ENCODE measurements around the gene PRKCA.

Gene PRKCA

GRCh38 chr17:66814026-66814425 is 511.6 kb downstream of the PRKCA start:
- in situ Hi-C loops (cut with MboI; ENCODE audit: low sequenced_read_pairs): no loop called here

DNA sequence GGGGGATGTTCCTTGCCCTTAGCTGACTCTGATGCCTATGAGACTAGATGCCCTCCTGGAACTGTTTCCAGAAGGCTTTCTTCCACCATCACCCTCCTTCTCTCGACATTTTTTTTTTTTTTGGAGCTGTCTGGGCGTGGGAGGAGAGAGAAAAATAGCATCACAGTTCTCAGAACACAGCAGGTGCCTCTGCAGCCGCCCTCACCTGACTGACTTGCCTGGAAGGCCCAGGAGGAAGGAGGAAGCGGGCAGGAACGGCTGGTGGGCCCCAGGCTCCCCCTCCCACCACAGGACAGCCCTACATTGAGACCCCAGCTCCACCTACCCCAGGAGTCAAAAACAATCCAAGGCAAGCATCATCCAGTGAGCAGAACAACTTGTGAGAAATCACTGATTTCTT is 512.2 kb downstream of the PRKCA start:
- in situ Hi-C loops (cut with MboI; ENCODE audit: low sequenced_read_pairs): no loop called here

- in situ Hi-C loops (cut with MboI; ENCODE audit: low sequenced_read_pairs): no loop called here
Observed at GRCh38 chr17:66817750-66818149, 515.3 kb downstream of the PRKCA start.

DNA sequence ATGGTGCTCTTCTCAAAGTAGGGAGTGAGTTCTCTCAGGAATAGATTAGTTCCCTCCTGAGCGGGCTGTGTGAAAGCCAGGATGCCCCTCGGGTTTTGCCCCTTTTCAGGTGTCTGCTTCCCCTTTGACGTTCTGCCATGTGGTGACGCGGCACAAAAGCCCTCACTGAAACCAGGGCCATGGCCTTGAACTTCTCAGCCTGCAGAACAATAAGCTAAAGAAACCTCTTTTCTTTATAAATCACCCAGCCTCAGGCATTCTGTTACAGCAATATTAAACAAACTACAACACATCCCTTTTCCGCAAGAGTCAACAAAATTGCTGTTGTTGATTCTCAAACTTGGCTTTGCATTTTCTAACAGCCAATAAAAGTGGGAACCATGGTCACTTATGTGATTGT is 517.1 kb downstream of the PRKCA start:
- in situ Hi-C loops (cut with MboI; ENCODE audit: low sequenced_read_pairs): no loop called here

GRCh38 chr17:66822009-66822408 is 519.6 kb downstream of the PRKCA start:
- in situ Hi-C loops (cut with MboI; ENCODE audit: low sequenced_read_pairs): no loop called here

- in situ Hi-C loops (cut with MboI; ENCODE audit: low sequenced_read_pairs): no loop called here
Observed at GRCh38 chr17:66826856-66827255, 524.4 kb downstream of the PRKCA start.

GRCh38 chr17:66829386-66829864 is 527.0 kb downstream of the PRKCA start:
- in situ Hi-C loops (cut with MboI; ENCODE audit: low sequenced_read_pairs): no loop called here

- in situ Hi-C loops (cut with MboI; ENCODE audit: low sequenced_read_pairs): no loop called here
Observed at GRCh38 chr17:66829883-66830282, 527.5 kb downstream of the PRKCA start.

GRCh38 chr17:66830451-66830850 is 528.0 kb downstream of the PRKCA start:
- in situ Hi-C loops (cut with MboI; ENCODE audit: low sequenced_read_pairs): no loop called here

GRCh38 chr17:66831383-66832210 is 529.2 kb downstream of the PRKCA start:
- in situ Hi-C loops (cut with MboI; ENCODE audit: low sequenced_read_pairs): no loop called here

GRCh38 chr17:66833201-66833600 is 530.8 kb downstream of the PRKCA start:
- in situ Hi-C loops (cut with MboI; ENCODE audit: low sequenced_read_pairs): no loop called here

GRCh38 chr17:66834426-66834918 is 532.1 kb downstream of the PRKCA start:
- in situ Hi-C loops (cut with MboI; ENCODE audit: low sequenced_read_pairs): no loop called here

DNA sequence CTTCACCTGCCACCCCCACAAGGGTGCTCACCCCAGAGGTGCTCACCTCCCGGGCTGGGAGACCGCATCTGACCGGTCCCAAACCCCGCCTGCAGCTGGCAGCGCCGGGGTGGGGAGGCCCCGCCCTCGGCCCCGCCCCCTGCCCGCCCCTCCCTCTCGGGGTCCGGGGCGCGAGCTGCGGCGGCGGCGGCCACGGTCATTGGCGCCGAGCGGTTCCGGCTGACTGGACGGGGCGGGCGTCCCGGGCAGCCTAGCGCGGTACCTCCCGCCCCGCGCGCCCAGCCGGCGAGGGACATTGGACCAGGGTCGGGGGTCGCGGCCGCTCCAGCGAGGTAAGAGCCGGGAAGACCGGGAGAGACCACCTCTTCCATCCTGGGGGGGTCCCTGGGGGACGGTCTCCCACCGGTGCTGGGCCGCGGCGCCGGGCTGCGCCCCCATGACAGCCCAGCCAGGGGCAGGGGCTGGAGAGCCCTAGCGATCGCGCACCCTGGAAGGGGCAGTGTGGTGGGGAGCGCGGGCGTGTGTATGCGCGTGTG is 532.6 kb downstream of the PRKCA start, which contains the start of gene CACNG5:
Gene CACNG5 (plus strand): TSS at position 199 of the 536 bp plus-strand sequence. CDS start 42,216 bp downstream, outside the sequence.
- in situ Hi-C loops (cut with MboI; ENCODE audit: low sequenced_read_pairs): no loop called here

DNA sequence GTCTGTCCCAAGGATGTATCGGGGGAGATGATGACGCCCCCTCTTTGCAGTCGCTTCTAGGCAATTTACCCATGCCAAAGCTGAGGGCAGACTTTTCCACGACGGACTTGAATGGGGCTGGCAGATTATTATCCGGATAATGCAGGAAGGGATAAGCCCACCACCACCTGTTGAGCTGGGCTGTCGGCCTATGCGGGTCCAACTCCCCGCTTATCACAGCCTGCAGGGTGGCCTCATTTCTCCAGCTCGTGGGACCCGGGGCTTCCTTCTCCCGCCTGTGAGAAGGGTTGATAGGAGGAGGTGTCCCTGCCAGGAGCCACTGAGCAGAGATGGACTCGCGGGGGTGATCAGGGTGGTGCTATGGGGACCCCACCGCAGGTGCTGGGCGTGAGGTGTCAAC is 533.1 kb downstream of the PRKCA start:
- in situ Hi-C loops (cut with MboI; ENCODE audit: low sequenced_read_pairs): no loop called here

DNA sequence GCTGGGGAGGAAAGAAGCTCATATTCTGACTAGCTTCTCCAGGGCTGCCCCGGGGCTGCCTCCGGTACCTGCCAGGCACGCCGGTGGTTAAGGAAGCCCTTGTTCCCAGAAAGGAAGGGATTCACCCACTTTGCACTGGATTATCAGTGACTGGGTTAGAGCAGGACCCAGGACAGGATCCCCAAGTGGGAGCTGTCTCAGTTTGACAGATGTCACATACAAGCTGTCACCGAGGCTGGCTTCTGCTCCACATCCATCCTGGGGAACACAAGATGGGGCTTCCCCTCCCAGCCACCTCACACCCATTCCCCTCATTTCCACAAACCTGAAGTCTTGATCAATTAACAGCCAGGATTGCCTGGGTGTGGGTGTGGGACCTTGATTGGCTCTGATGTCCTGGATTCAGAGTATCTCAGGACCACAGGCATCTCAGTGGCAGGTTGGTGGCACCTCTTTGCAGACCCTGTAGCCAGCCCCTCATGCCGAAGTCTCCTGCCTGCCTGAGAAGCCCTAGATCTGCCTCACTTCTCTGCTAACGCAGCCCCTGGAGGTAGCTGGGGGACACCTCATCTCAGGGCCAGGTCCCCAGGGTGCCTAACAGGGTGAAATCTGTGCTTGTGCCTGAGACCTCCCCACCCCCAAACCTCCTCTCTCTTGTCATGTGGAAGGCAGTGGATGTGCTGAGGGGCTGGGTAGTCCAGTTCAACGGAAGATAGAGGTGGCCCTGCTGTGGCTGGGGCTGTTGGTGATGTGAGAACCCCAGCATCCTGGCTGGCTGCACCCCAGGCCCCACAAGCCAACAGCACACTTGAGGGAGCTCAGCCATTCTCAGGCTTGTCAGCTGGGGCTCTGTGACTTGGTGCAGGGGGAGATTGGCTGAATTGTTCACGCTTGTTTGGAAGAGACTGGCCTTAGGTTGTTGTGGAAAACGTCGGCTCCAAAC is 533.9 kb downstream of the PRKCA start:
- in situ Hi-C loops (cut with MboI; ENCODE audit: low sequenced_read_pairs): no loop called here

GRCh38 chr17:66837226-66837625 is 534.8 kb downstream of the PRKCA start:
- in situ Hi-C loops (cut with MboI; ENCODE audit: low sequenced_read_pairs): no loop called here

DNA sequence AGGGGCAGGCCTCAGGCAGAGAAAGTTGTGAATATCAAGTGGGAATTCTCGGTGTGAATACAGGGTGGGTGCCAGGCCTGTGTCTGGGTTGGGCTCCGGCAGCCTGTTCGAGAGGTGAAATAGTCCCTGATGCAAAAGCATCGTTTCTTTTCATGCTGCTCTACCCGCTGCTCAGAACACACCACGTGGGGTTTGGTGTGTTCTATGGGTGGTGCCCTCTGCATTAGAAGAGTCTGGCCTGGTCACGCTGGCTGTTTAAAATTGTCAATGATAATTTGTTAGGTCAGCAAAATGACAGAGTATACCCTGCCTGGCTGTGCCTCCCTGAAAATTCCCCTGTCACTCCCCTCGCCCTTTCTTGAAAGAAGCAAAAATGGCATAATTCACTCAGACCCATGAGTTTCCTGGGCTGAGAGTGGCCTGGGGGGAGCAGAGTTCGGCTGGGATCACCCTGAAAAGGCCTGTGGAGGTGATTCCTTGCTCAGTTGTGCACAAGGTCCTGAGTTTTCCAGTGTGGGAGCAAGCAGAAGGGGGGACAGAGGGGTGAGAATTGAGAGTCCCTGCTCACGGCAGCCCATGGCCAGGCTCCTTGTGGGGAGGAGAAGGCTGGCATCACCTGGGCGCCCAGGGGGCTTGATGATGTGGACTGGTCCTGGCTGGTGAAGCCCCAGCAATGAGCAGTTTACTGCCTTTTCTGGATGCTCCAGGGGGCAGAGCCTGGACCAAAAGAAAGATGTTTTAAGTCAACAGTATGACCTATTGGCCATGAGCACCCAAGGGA is 535.7 kb downstream of the PRKCA start:
- in situ Hi-C loops (cut with MboI; ENCODE audit: low sequenced_read_pairs): no loop called here

DNA sequence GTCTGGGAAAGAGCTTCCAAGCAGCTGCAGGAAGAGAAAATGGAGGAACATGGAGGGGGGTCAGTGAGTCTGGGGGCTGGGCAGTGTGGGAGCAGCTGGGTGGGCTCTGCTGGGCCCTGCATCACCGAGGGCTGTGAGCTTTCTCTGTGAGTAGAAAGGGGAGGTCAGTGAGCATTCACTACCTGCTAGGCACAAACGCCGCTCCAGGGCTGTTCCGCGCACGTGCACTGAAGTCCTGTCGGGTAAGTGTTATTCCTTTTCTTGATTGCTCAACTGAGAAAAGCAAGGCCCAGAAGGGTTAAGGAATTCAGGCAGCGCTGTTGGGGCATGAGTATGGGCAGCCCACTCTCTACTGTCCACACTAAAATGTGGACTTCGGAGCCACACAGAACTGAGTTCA is 537.2 kb downstream of the PRKCA start:
- in situ Hi-C loops (cut with MboI; ENCODE audit: low sequenced_read_pairs): no loop called here

DNA sequence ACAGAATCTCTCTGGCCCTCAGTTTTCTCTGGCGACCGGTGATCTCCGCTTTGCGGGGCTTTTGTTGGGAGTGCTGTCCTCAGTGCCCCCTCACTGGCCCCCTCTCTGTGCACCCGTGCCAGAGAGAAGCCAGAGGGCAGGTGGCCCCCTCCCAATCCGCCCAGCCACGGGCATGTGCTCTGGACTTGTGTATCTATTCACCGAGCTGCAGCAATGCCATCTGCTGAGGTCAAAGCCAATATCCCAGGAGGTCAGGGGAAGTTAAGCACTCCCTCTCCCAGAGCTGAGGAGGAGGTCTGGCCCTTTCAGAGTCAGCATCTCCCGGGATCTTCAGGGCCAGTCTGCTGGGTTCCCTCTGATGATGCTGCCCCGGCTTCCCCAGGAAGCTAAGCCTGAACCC is 537.6 kb downstream of the PRKCA start:
- in situ Hi-C loops (cut with MboI; ENCODE audit: low sequenced_read_pairs): no loop called here

- in situ Hi-C loops (cut with MboI; ENCODE audit: low sequenced_read_pairs): no loop called here
Observed at GRCh38 chr17:66841328-66841727, 538.9 kb downstream of the PRKCA start.
